Measurements from ENCODE around the gene DHCR7.

Gene DHCR7, protein sequence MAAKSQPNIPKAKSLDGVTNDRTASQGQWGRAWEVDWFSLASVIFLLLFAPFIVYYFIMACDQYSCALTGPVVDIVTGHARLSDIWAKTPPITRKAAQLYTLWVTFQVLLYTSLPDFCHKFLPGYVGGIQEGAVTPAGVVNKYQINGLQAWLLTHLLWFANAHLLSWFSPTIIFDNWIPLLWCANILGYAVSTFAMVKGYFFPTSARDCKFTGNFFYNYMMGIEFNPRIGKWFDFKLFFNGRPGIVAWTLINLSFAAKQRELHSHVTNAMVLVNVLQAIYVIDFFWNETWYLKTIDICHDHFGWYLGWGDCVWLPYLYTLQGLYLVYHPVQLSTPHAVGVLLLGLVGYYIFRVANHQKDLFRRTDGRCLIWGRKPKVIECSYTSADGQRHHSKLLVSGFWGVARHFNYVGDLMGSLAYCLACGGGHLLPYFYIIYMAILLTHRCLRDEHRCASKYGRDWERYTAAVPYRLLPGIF

DNA sequence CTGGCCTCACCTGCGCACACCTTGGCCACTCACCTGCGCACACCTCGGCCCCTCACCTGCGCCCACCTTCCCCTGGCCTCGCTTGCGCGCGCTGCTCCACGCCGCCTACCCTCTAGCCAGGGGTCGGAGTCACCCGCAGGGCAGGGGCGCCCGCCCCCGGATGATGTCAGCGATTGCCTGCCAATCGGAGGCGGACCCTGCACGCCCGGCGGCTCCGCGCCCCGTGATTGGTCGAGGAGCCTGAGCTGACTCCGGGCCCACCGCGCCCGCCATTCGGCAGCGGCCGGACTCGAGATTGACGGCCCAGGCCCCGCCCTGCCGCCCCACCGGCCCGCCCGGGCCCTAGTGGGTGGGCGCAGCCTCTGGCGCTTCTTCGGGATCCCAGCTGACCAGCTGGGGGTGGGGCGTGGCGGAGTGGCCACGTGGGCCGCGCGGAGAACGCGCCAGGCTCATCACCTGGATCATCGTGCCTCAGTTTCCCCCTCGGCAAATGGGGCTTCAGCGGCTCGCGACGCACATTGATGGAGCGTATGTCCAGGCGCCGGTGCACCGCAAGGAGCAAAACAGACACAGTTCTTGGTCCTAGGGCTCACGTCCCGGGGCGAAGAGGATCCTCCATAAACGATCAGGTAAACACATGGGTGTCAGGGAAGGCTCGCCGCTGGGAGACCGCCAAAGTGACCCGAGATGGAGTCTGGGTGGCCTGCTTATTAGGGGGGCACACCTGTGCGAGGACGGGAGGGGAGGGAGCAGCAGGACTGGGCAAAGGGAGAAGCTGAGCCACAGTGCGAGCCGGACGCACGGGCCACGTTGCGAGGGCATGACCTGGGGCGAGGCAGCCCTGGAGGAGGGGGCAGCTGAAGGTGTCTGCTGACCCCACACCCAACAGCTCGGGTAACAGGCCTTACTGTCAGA is at the start of gene DHCR7:
Gene DHCR7, minus strand, starts transcription at position 137 of the 915 bp plus-strand sequence. CDS start 3,441 bp downstream, outside the sequence.
- peaks cover 18% of the 10 kb centered on the region for H3K9me3 ChIP-seq (ENCODE audit: insufficient read depth, low read length)
- H3K27me3 ChIP-seq (ENCODE audit: insufficient read depth, insufficient read length), result no peaks in the 10 kb centered on the region
- H3K4me3 ChIP-seq (ENCODE audit: insufficient read length, low read depth), result peak within 1 kb of the TSS; percentile 88
- H3K9ac ChIP-seq (ENCODE audit: insufficient read length, low read depth), result peak within 1 kb of the TSS; percentile 95
- no peak for TF ChIP-seq YY1 (IDR thresholded peaks at IDR 0.05; ENCODE audit: insufficient read depth, insufficient read length)
- no peak for TF ChIP-seq SUZ12 (IDR thresholded peaks at IDR 0.05; ENCODE audit: extremely low read depth, insufficient read depth, insufficient read length)
- no peak for TF ChIP-seq ZNF274 (IDR thresholded peaks at IDR 0.05; ENCODE audit: low read depth, low read length)
- DNase-seq (ENCODE audit: low read depth, low spot score), result peak; percentile 92
- H3K36me3 ChIP-seq (ENCODE audit: insufficient read depth, insufficient read length, low read length), result peaks cover 39% of the 10 kb centered on the region
- peaks cover 3% of the 10 kb centered on the region for H3K4me1 ChIP-seq (ENCODE audit: insufficient read depth, insufficient read length)

GRCh38 chr11:71496421-71496820 is 48.2 kb upstream of the DHCR7 start:
- no peaks in the 10 kb centered on the region for H3K4me1 ChIP-seq (ENCODE audit: insufficient read depth, insufficient read length)
- H3K36me3 ChIP-seq (ENCODE audit: insufficient read depth, insufficient read length, low read length), result peaks cover 60% of the 10 kb centered on the region

DNA sequence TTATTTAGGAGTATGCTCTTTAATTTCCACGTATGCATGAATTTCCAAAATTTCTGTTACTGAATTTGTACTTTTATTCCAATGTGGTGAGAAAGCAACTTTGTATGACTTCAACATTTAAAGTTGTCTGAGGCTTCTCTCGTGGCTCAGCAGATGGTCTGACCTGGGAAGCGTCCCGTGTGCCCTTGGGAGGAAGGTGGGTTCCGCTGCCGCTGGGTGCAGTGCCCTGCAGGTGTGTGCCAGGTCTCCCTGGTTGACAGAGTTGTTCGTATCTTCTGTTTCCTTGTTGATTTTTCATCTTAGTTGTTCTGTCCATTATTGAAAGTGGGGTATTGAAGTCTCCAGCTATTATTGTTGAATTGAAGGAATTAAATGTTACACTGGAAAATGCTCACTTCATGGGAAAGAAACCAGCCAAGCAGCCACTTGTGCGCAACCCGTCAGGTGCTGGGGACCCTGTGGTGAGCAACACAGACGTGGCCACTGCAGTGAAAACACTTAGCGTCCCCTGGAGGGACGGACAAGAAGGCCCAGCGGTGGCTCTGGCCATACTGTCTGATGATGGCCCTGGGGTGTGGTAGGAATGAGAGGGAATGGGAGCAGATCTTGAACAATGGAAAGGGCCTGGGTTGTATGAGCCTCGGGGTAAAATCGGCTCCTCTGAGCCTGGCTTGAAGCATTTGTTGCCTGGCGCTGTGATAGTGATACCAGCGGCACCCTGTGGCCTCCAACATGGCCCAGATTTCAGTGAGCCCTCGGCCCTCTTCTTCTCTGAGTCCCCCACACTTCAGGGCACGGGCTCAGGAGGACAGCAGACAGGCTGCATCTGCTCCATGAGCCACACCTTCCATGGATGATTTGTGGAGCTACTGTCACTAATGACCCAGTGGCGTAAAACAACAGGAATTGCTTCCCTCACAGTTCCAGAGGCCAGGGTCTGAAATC is 47.4 kb upstream of the DHCR7 start:
- Histone ChIP-seq H3K9ac (ENCODE audit: insufficient read length, low read depth) (no peak overlapping the region), H3K36me3 (ENCODE audit: insufficient read depth, insufficient read length, low read length) (peaks cover 63% of the 10 kb centered on the region), H3K27me3 (ENCODE audit: insufficient read depth, insufficient read length) (no peaks in the 10 kb centered on the region), H3K9me3 (ENCODE audit: insufficient read depth, low read length) (no peaks in the 10 kb centered on the region), H3K4me1 (ENCODE audit: insufficient read depth, insufficient read length) (no peaks in the 10 kb centered on the region), H3K4me3 (ENCODE audit: insufficient read length, low read depth) (no peak overlapping the region)
- DNase-seq (ENCODE audit: low read depth, low spot score), result no peak
- no peak for TF ChIP-seq SUZ12 (IDR thresholded peaks at IDR 0.05; ENCODE audit: extremely low read depth, insufficient read depth, insufficient read length)
- no peak for TF ChIP-seq ZNF274 (IDR thresholded peaks at IDR 0.05; ENCODE audit: low read depth, low read length)

More at GRCh38 chr11:71496421-71496820, 48.2 kb upstream of the DHCR7 start:
- no peaks in the 10 kb centered on the region for H3K27me3 ChIP-seq (ENCODE audit: insufficient read depth, insufficient read length)
- no peak overlapping the region for H3K4me3 ChIP-seq (ENCODE audit: insufficient read length, low read depth)
- H3K9ac ChIP-seq (ENCODE audit: insufficient read length, low read depth), result no peak overlapping the region
- no peaks in the 10 kb centered on the region for H3K9me3 ChIP-seq (ENCODE audit: insufficient read depth, low read length)
- TF ChIP-seq ZNF274 (IDR thresholded peaks at IDR 0.05; ENCODE audit: low read depth, low read length), result no peak
- TF ChIP-seq SUZ12 (IDR thresholded peaks at IDR 0.05; ENCODE audit: extremely low read depth, insufficient read depth, insufficient read length), result no peak
- TF ChIP-seq YY1 (IDR thresholded peaks at IDR 0.05; ENCODE audit: insufficient read depth, insufficient read length), result no peak
- DNase-seq (ENCODE audit: low read depth, low spot score), result no peak

DNA sequence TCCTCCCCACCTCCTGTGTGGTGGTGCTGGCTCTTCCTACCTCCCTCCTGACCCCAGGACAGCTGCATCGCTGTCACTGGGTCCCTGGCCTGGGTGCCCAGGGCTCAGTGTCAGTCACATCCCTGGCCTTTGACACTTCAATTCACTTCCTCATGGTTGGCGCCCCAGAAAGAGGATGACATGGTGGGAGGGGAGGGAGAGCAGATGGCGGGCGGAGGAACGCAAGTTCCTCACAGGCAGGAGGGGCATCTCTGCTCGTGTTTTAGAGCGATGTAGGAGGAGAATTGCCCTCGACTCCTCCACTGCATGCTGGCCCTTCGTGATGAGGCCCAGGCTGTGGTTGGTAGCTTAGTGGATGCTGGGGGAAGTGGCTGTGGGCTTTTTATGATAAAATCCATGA is 43.7 kb upstream of the DHCR7 start:
- no peaks in the 10 kb centered on the region for H3K9me3 ChIP-seq (ENCODE audit: insufficient read depth, low read length)
- H3K4me3 ChIP-seq (ENCODE audit: insufficient read length, low read depth), result no peak overlapping the region
- H3K9ac ChIP-seq (ENCODE audit: insufficient read length, low read depth), result no peak overlapping the region
- no peak for TF ChIP-seq SUZ12 (IDR thresholded peaks at IDR 0.05; ENCODE audit: extremely low read depth, insufficient read depth, insufficient read length)
- no peak for TF ChIP-seq YY1 (IDR thresholded peaks at IDR 0.05; ENCODE audit: insufficient read depth, insufficient read length)
- no peak for TF ChIP-seq ZNF274 (IDR thresholded peaks at IDR 0.05; ENCODE audit: low read depth, low read length)
- no peaks in the 10 kb centered on the region for H3K4me1 ChIP-seq (ENCODE audit: insufficient read depth, insufficient read length)
- no peaks in the 10 kb centered on the region for H3K27me3 ChIP-seq (ENCODE audit: insufficient read depth, insufficient read length)
- H3K36me3 ChIP-seq (ENCODE audit: insufficient read depth, insufficient read length, low read length), result peaks cover 42% of the 10 kb centered on the region
- no peak for DNase-seq (ENCODE audit: low read depth, low spot score)

DNA sequence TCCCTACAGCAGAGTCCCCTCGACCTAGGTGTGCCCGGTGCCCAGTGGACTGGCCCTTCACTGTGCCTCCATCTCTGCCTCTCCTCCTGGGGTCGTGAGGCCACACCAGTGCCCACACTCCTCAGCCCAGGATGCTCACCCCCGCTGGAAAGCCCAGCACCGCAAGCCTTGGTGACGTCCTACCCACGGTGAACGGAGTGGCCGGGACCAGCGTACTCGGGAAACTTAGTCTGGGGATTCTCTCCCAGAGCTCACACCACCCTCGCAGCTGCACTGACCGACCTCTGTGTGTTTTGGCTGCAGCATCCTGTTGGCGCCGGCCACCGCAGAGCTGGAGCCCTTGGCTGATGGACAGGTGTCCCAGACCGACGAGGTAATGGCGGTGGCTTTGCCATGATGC is 43.3 kb upstream of the DHCR7 start:
- no peak for TF ChIP-seq ZNF274 (IDR thresholded peaks at IDR 0.05; ENCODE audit: low read depth, low read length)
- no peak for TF ChIP-seq YY1 (IDR thresholded peaks at IDR 0.05; ENCODE audit: insufficient read depth, insufficient read length)
- TF ChIP-seq SUZ12 (IDR thresholded peaks at IDR 0.05; ENCODE audit: extremely low read depth, insufficient read depth, insufficient read length), result no peak
- H3K27me3 ChIP-seq (ENCODE audit: insufficient read depth, insufficient read length), result no peaks in the 10 kb centered on the region
- DNase-seq (ENCODE audit: low read depth, low spot score), result no peak
- no peak overlapping the region for H3K4me3 ChIP-seq (ENCODE audit: insufficient read length, low read depth)
- peaks cover 39% of the 10 kb centered on the region for H3K36me3 ChIP-seq (ENCODE audit: insufficient read depth, insufficient read length, low read length)
- no peaks in the 10 kb centered on the region for H3K4me1 ChIP-seq (ENCODE audit: insufficient read depth, insufficient read length)
- no peak overlapping the region for H3K9ac ChIP-seq (ENCODE audit: insufficient read length, low read depth)
- no peaks in the 10 kb centered on the region for H3K9me3 ChIP-seq (ENCODE audit: insufficient read depth, low read length)

GRCh38 chr11:71490731-71491390 is 42.7 kb upstream of the DHCR7 start:
- no peaks in the 10 kb centered on the region for H3K27me3 ChIP-seq (ENCODE audit: insufficient read depth, insufficient read length)
- H3K9ac ChIP-seq (ENCODE audit: insufficient read length, low read depth), result no peak overlapping the region
- H3K9me3 ChIP-seq (ENCODE audit: insufficient read depth, low read length), result no peaks in the 10 kb centered on the region

More at GRCh38 chr11:71490731-71491390, 42.7 kb upstream of the DHCR7 start:
- TF ChIP-seq SUZ12 (IDR thresholded peaks at IDR 0.05; ENCODE audit: extremely low read depth, insufficient read depth, insufficient read length) (no peak), YY1 (IDR thresholded peaks at IDR 0.05; ENCODE audit: insufficient read depth, insufficient read length) (no peak), ZNF274 (IDR thresholded peaks at IDR 0.05; ENCODE audit: low read depth, low read length) (no peak)
- Histone ChIP-seq H3K4me3 (ENCODE audit: insufficient read length, low read depth) (no peak overlapping the region), H3K36me3 (ENCODE audit: insufficient read depth, insufficient read length, low read length) (peaks cover 42% of the 10 kb centered on the region), H3K4me1 (ENCODE audit: insufficient read depth, insufficient read length) (no peaks in the 10 kb centered on the region)
- no peak for DNase-seq (ENCODE audit: low read depth, low spot score)
